AG20443 (cell line): ENCODE measurements around the gene CAPNS1.
A peak's percentile ranks its signal among the peaks of the same experiment; 100 is the strongest.
"Not testable (repeated sequence)": the region's sequence is repeated elsewhere in the genome, so short reads cannot be mapped to it uniquely, and the experiment has no call there.

Experiments used
- DNase-seq: peaks from one replicate; pipeline ENCODE4 v3.0.0; 2012; ENCODE audit warnings: low spot score, mixed read lengths

Gene CAPNS1

DNA sequence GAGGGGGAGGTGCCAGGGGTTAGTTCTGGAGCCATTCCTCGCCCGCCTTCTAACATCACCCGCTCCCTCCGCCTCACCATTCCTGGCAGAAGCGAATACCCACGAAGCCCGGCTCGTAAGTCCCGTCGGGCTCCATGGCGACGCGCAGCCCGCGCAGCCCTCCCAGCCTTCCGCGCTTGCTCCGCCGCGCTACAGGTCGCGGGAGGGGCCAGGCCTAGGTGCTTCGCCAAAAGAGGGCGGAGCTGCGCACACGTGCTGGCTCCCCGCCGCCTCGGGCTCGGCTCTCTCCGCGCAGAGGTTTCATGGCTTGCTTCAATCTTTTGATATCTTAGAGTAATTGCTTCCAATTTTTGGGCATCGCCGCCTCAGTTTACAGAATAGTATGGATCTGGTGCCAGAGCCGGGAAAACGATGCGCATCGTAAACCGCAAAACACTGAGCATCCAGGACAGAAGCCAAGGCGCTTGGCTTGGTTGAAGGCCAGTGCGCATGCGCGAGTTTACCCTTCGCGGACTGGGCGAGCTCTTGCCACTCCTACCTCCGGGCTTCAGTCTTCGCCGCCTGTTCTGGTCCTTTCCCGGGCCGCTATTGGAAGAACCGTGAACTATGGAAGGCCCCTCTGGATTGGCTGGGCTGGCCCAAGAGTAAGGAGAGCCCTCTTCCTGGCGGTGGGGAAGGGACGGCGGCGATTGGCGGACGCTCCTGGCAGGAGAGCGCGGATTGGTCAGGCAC lies 25.0 kb upstream of the CAPNS1 start, which contains the start of gene POLR2I:
POLR2I (minus strand) TSS at position 155 of the 732 bp plus-strand sequence; CDS start at position 136, 19 bp downstream.
- DNase-seq = peak; percentile 97

- DNase-seq = peak; percentile 80
Observed at GRCh38 chr19:36115453-36116343, 24.2 kb upstream of the CAPNS1 start, which contains the start of gene TBCB. Gene TBCB (plus strand): TSS chr19:36115468. CDS start chr19:36115561, 93 bp downstream.

- DNase-seq = no peak
Observed at GRCh38 chr19:36116344-36116637, 23.6 kb upstream of the CAPNS1 start.

GRCh38 chr19:36120092-36120983 lies 19.5 kb upstream of the CAPNS1 start:
- DNase-seq = no peak

DNA sequence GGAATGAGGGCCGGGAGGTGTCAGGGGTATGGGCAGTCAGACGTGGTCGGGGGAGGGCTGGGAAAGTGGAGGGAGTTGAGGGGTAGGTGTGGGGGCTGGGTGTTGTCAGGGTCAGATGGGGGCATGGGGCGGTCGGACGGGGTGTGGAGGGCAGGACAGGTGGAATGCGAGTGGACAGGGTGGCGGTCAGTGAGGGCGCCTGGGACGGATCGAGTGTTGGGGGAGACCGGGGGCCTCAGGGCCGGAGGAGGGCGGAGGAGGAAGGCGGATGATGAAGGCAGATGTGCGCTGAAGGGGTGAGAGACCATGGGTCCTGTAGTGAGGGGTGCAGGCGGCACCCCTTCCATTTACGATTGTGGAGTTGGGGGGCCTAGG lies 18.9 kb upstream of the CAPNS1 start:
- no peak for DNase-seq

GRCh38 chr19:36121486-36122124 lies 18.3 kb upstream of the CAPNS1 start:
- DNase-seq = no peak

DNA sequence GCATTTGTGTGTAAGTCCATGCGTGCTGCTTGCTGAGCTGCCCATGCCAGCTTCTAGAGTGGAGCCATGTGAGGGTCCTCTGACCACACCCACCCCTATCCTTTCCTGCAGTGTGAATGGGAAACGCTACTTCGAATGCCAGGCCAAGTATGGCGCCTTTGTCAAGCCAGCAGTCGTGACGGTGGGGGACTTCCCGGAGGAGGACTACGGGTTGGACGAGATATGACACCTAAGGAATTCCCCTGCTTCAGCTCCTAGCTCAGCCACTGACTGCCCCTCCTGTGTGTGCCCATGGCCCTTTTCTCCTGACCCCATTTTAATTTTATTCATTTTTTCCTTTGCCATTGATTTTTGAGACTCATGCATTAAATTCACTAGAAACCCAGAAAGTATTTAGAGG lies 14.3 kb upstream of the CAPNS1 start:
- DNase-seq = no peak

DNA sequence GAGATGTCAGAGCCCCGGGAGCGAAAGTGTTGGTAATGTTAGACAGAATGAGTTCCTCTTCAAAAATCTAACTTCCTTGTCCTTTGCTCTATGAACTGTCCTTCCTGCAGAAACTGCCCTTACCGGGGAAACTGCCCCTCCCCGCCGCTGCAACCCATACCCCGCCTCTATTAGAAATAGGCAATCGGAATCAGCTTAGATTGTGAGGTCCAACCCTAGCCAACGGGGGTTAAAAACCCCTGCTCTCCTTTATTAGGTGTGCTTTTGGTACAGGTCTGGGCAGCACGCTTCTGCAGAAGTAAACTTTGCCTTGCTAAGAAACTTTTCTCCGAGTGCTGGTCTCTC lies 11.5 kb upstream of the CAPNS1 start:
- DNase-seq = no peak

DNA sequence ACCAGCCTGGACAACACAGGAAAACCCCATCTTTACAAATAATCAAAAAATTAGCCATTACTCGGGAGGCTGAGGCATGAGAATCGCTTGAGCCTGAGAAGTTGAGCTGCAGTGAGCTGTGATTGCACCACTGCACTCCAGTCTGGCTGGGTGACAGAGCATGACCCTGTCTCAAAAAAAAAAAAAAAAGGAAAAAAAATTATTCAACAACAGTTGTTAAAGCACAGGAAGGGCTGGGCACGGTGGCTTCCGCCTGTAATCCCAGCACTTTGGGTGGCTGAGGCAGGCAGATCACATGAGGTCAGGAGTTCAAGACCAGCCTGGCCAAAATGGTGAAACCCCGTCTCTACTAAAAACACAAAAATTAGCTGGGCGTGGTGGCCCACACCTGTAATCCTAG lies 8.6 kb upstream of the CAPNS1 start:
- DNase-seq = not testable (repeated sequence)

GRCh38 chr19:36134867-36135266 lies 5.0 kb upstream of the CAPNS1 start:
- DNase-seq = not testable (repeated sequence)

- DNase-seq = peak; percentile 80
Observed at GRCh38 chr19:36136964-36137686, 2.7 kb upstream of the CAPNS1 start.

GRCh38 chr19:36139120-36139472 lies 770 bp upstream of the CAPNS1 start:
- no peak for DNase-seq

DNA sequence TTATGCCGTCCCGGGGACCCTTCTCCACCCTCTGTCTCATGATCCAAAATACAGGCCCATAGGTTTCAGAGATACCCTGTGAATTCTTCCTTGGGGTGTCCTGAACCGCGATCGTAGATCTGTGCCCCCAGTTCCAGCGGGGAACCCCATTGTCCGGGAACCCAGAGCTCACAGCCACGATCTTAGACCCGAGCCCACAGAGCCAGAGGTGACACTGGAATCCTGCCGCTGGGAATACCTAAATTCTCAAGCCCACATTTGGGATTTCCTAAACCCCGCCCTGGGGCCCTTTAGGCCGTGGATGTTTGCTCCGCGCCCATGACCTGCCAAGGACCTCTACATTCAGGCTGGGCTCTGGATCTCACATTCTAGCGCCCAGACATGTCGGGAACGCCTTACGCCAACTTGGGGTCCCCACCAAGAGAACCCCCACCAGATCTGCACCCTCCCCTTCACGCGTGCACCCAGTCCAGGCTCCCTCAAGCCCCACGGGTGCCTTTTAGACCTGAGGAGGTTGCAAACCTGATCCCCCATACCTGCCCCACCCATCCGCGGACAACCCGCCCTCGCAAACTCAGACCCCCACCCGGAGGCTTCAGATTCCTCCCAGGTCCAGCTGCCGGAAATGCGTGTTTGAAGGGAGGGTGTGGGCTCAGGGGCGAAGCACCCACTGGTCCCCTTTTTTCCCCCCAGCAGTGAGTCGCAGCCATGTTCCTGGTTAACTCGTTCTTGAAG lies 605 bp downstream of the CAPNS1 start:
- peak; percentile 46 for DNase-seq

DNA sequence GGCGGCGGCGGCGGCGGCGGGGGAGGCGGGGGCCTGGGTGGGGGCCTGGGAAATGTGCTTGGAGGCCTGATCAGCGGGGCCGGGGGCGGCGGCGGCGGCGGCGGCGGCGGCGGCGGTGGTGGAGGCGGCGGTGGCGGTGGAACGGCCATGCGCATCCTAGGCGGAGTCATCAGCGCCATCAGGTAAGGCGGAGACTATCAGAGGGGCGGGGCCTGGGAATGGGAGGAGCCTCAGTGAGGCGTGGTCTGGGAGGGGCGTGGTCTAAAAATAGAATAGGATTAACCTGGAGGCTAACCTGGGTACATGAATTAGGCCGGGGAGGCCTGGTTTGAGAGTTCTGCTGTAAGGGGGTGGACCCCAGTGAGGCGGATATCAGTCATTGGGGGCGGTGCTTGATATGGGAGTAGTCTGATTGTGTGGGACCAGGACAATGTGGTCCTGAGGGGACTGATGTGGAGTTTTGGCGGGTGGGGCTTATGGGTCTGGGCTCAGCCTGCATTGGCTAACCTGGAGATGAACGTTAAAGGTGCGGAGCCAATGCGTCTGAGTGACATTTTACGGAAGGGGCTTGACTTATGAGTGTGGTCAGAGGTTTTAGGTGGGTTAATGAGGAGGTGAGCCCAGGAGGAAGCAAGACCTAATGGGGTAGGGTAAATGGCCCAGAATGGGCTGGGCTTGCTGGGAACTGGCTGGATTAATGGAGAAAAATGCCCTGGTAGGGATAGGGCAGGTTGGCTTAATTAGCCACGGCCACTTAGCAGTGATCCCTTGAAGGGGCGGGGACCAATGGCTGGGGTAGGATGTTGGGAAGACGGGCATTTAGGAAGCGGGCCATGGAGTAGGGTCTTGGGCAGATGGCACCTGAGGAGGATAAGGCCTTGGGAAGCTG lies 1.4 kb downstream of the CAPNS1 start:
- DNase-seq = peak; percentile 94

GRCh38 chr19:36142046-36142445 lies 2.2 kb downstream of the CAPNS1 start:
- no peak for DNase-seq

GRCh38 chr19:36142496-36142895 lies 2.6 kb downstream of the CAPNS1 start:
- no peak for DNase-seq

DNA sequence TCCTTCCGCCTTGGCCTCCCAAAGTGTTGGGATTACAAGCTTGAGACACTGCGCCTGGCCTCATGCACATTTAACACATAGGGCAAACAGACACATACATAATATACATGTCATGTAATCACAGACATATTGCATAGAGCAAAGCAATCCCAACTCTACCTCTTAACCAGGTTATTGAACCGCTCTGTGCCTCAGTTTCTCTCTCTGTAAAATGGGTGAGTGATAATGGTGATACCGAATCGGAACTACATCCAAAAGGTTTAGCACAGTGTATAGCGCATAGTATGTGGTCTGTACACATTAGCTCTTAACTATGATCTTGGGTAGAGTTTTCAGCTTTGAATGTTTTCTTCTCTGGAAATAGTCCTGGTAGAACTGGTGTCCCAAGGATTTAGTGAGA lies 4.8 kb downstream of the CAPNS1 start:
- DNase-seq = no peak

DNA sequence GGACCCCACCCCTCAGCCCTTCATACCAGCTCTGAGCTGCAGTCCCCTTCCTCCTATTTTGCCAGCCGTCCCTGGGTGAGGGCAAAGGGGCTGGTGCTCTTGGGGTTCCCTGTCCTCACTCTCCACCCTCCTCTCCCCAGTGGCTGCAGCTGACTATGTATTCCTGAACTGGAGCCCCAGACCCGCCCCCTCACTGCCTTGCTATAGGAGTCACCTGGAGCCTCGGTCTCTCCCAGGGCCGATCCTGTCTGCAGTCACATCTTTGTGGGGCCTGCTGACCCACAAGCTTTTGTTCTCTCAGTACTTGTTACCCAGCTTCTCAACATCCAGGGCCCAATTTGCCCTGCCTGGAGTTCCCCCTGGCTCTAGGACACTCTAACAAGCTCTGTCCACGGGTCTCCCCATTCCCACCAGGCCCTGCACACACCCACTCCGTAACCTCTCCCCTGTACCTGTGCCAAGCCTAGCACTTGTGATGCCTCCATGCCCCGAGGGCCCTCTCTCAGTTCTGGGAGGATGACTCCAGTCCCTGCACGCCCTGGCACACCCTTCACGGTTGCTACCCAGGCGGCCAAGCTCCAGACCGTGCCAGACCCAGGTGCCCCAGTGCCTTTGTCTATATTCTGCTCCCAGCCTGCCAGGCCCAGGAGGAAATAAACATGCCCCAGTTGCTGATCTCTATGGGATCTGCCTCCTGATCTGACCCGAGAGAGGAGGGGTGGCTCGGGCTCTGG lies 10.0 kb downstream of the CAPNS1 start:
- no peak for DNase-seq

GRCh38 chr19:36150586-36150985 lies 10.7 kb downstream of the CAPNS1 start:
- DNase-seq = no peak
